Hematopoietic multipotent progenitor cell treated with erythropoietin and hydrocortisone succinate and interleukin-3 and kit ligand, for 4 days (in vitro differentiated cells): Measurements from ENCODE around the gene DLD.
"Not testable (repeated sequence)": the region's sequence is repeated elsewhere in the genome, so short reads cannot be mapped to it uniquely, and the experiment has no call there.

Source experiments
- DNase-seq: peaks from one replicate; pipeline ENCODE4 v3.0.0-alpha.2; 2015

DLD gene, protein sequence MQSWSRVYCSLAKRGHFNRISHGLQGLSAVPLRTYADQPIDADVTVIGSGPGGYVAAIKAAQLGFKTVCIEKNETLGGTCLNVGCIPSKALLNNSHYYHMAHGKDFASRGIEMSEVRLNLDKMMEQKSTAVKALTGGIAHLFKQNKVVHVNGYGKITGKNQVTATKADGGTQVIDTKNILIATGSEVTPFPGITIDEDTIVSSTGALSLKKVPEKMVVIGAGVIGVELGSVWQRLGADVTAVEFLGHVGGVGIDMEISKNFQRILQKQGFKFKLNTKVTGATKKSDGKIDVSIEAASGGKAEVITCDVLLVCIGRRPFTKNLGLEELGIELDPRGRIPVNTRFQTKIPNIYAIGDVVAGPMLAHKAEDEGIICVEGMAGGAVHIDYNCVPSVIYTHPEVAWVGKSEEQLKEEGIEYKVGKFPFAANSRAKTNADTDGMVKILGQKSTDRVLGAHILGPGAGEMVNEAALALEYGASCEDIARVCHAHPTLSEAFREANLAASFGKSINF

DNA sequence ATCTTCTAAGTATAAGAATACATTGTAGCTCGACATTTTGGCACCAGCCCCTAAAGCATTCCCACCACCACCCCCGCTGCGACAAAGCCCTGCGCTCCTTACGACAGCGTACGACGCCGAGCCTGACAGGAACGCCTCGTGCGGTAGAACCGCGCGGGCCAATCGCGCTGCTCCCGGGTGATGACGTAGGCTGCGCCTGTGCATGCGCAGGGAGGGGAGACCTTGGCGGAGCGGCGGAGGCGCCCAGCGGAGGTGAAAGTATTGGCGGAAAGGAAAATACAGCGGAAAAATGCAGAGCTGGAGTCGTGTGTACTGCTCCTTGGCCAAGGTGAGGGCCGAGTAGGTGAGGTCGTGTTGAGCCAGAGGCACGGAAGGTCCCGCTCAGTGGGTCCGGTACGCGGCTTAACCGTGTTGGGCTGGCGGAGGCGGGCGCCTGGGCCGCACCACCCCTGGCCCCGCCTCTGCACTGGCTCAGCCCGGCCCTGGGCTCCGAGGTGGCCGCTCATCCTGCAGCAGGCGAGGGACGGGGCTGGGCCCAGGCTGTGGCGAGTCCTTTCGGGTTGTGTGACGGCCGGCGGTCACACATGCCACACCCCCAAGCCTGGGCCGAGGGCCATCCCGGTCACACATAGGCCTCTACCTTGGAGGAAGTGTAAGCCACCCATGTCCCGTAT, at the start of gene DLD:
Gene DLD, plus strand, starts transcription at position 222 of the 674 bp plus-strand sequence. Its CDS starts 68 bp downstream, at position 290.
- DNase-seq: peak; percentile 98

DNA sequence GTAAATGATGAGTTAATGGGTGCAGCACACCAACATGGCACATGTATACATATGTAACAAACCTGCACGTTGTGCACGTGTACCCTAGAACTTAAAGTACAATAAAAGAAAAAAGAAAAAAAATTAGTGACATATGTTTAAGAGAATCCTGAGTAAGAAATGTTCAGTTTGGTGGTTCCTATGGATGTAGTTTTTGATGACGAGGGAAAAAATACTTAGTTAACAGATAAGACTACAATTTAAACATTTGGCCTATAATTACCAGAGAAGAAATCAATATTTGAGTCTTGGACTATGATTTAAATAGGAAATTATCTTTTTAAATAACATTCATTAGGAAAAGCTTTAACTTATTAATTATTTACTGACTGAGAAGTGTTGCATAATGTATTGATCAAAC, 48.8 kb upstream of the DLD start:
- DNase-seq: no peak

DNA sequence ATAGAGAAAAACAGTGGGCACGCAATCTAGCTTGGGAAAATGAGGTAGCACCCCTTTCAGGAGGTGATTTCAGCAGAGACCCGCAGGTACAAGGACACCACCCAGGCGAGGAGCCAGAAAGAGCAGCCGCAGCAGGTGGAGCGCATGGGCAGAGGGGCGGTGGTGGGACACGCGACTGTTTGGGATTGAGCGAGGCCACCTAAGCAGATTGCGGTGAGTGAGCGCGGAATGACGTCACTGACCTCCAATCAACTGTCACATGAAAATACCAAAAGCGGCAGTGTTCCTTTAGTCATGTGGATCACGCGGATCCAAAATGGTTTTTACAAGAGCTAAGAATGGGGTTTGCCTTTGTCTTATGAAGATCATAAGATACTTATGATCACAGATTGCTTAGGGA, 47.8 kb upstream of the DLD start:
- no peak for DNase-seq

DNA sequence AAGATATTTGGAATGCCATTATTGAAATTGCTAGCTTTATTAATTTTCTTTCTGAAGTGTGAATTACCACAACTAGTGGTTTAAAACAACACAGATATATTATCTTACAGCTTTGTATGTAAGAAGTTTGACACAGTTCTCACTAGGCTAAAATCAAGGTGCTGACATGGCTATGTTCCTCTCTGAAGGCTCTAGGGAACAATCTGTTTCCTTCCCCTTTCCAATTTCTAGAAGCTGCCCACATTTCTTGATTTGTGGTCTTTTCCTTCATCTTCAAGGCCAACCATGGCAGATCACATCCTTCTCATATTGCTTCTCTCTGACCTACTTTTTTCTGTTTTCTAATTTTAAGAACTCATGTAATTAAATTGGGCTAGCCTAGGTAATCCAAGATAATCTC, 44.7 kb upstream of the DLD start:
- peak; percentile 68 for DNase-seq

DNA sequence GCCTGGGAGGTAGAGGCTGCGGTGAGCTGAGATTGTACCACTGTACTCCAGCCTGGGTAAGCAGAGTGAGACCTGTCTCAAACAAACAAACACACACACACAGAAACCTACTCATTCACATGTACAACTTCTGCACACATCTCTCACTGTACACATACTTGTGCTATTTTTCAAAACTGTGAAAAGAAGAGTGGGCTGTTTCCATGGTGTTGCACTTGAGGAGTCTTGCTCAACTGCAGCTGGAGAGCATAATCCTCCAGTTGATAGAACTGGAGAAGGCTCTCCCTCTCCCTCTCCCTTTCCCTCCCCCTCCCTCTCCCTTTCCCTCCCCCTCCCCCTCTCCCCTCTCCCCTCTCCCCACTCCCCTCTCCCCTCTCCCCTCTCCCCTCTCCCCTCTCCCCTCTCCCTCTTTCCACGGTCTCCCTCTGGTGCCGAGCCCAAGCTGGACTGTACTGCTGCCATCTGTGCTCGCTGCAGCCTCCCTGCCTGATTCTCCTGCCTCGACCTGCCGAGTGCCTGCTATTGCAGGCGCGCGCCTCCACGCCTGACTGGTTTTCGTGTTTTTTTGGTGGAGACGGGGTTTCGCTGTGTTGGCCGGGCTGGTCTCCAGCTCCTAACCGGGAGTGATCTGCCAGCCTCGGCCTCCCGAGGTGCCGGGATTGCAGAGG, 43.7 kb upstream of the DLD start:
- DNase-seq: no peak

DNA sequence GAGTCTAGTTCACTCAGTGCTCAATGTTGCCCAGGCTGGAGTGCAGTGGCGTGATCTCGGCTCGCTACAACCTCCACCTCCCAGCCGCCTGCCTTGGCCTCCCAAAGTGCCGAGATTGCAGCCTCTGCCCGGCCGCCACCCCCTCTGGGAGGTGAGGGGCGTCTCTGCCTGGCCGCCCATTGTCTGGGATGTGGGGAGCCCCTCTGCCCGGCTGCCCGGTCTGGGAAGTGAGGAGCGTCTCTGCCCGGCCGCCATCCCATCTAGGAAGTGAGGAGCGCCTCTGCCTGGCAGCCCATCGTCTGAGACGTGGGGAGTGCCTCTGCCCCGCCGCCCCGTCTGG, 43.2 kb upstream of the DLD start:
- not testable (repeated sequence) for DNase-seq

DNA sequence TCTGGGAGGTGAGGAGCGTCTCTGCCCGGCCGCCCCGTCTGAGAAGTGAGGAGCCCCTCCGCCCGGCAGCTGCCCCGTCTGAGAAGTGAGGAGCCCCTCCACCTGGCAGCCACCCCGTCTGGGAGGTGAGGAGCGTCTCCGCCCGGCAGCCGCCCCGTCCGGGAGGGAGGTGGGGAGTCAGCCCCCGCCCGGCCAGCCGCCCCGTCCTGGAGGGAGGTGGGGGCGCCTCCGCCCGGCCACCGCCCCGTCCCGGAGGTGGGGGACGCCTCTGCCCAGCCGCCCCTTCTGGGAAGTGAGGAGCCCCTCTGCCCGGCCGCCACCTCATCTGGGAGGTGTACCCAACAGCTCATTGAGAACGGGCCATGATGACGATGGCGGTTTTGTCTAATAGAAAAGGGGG, 42.8 kb upstream of the DLD start:
- DNase-seq: not testable (repeated sequence)

DNA sequence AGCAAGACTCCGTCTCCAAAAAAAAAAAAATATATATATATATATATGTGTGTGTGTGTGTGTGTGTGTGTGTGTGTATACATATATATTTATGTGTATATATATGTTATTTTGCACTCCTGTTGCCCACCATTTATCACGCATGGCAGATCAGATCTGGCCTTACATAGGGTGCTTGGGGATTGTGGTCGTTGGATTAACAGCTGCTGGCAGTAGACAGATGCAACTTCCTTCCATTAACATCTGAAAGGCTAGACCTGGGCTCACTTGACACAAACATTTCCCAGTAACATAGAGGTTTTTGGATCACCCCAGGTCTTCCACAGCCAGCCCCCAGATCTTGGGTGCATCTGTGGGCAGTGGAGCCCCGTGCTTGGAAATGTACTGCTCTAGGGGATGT, 40.8 kb upstream of the DLD start:
- DNase-seq: peak; percentile 28

DNA sequence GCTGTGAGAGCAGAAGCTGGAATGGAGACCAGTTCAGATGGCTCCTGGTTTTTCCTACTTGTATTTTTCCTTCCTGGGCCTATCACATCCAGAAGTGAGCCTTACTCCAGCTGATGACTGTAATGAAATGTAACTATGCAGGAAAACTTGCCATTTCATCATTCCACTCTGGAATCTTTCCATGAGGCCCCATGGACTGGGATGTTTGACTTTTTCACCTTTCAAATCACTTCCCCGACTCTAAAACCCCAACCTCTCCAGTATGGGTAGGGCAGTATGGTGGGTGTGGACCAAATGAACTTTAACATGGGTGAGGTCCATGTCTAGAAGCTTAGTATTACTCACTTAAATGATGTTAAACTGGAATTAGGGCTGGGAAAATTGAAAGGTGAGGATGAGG, 40.3 kb upstream of the DLD start:
- no peak for DNase-seq

DNA sequence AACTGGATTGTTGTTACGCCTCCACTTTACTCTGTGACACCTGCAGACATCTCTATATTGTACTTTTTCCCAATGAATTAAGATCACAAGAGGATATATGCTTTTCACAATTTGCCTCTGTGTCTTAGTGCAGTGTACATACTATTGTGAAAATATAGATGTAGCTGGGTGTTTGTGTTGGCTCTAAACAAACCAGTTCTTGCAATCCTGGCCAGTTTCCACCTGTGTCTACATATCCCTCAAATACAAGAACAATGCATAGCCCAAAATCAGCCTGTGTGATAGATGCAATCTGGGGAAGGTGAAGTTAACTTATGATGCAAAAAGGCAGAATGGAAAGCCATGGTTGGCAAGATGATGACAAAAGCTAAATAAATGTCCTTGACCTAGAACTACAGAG, 36.5 kb upstream of the DLD start:
- DNase-seq: no peak

DNA sequence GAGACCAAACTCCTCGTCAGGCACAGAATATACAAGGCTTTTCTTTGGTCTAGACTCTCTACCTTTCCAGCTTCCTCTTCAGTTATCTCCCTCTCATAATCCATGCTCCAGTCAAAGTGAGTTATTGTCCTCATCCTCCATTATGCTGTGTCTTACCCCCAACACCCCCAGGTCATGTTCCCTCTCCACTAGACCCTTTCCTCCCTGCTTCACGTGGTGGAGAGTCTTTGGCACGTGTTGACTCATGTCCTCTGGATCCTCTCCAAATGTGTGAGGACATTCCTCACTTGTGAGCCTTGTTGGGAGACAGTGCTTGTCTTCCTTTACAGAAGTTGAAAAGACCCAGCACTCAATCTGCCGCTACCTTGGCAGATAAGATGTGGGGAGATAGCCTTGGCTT, 36.0 kb upstream of the DLD start:
- DNase-seq: no peak

DNA sequence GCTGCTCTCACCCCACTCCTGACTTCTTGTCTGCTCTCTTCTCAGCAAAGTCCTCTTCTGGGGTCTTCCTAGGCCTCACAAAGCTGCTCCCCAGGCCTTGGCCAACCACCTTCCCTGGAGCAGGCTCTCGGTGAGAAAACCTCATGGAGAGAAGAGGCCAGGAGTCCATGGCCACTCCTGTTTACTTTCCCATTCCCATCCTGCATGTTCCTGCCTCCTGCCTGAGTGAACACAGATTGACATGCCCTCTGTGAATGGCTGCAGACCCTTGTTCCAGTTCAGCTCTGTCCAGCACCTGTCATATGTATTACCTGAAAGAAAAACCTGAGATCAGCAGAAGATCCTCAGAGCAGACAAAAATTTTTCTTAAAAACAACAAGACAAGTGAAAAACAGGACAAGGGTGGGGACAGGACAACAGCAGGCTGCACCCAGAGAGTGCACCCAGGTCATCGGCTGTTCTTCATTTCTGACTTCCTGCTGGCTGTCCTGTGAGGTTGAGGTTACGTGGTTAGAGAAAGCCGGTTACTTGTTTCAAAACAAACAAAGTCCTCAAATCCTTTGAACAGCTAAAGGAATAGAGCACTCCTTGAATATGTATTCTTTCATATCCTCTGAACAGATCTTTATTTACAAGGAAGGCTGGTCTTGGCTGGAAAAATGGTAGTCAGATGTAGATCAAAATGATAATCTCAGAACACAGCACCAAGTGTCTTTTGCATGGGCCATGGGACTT, 34.0 kb upstream of the DLD start:
- DNase-seq: peak; percentile 68

DNA sequence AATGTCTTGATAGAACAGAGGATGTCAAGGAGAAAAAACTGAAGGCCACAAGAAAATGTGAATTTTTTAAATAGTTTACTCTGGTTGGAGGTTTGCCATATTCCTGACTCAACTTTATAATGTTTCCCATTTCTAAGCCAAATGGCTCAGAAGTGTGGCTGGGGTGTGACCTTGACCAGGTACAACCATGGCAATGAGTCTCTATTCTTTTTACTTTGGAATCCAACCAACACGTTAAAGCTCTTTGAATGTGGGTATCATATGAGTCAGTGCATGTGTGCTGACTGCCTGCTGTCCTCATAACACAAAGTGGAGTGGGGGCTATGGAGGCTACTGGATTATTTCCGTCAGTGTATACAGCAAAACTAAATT, 33.5 kb upstream of the DLD start:
- DNase-seq: no peak

DNA sequence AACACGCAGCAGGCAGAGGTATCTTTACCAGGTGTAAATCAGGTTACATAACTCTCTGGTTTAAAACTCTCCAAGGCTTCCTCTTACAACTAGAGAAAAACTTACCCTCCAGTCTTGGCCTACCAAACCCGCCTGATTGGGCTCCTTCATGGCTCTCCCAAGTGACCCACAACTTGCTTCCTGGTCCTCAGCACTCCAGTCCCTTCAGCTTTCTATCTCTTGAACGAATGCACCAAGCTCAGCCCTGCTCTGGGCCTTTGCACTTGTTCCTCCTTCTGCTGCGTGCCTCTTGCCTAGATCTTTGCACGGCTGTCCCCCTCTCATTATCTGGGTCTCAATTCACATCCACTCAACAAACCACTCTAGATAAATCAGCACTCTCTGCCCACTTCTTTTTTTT, 32.7 kb upstream of the DLD start:
- DNase-seq: peak; percentile 20

DNA sequence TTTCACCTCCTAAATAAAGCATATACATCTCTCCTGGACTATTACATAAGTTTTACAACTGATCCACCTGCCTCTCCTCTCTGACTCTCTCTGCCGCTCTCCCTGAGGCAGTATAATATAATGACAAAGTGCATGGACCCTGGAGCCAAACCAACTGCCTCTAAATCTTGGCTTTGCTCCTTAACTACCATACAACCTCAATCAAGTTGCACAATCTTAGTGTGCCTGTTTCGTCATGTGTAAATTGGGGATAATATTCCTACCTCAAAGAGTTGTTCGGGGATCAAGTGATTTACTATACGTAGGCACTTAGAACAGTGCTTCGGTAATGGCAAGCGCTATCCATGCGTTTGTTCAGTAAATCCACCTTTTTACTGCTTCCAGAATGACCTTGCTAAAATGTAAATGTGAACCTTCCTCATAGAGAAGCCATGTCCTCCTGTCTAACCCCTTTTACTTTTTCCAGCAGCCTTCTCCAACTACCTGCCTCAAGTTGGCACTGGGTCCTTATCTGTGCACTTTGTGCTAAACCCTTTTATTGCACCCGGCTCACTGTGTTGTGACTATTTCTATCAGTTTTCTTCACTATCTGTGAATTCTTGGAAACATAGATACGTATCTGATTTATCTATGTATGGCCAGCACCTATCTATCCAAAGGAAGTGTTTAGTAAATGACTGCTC, 30.6 kb upstream of the DLD start:
- DNase-seq: peak; percentile 24

DNA sequence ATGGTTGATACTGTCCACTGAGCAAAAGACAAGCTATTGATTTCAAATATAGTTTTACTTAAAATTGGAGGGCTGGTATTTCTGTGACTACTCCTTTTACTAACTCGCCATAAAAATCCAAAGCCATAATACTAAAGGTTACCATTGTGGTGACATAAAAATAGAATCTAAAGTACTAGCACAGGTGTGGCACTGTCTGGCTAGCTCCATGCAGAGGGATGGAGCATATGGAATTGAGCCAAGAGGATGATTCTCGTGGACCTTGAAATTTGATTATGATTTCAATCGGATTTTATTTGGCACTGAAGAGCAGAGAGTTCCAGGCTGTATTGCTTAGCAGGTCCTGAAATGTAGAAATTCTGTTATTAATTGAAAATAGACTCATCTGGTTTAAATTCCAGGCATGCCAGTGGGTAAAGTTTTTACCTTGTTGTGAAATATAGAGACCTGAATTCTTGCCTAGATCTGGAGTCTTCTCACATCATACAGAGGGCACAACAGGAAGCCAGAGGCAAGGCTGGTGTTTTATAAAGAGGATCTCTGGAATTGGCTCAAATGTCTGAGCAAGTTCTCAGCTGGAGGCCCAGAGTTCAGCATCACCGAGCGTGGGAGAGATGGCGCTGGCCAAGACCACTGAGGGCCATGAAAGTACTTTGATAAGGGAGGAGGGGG, 29.9 kb upstream of the DLD start:
- DNase-seq: no peak

DNA sequence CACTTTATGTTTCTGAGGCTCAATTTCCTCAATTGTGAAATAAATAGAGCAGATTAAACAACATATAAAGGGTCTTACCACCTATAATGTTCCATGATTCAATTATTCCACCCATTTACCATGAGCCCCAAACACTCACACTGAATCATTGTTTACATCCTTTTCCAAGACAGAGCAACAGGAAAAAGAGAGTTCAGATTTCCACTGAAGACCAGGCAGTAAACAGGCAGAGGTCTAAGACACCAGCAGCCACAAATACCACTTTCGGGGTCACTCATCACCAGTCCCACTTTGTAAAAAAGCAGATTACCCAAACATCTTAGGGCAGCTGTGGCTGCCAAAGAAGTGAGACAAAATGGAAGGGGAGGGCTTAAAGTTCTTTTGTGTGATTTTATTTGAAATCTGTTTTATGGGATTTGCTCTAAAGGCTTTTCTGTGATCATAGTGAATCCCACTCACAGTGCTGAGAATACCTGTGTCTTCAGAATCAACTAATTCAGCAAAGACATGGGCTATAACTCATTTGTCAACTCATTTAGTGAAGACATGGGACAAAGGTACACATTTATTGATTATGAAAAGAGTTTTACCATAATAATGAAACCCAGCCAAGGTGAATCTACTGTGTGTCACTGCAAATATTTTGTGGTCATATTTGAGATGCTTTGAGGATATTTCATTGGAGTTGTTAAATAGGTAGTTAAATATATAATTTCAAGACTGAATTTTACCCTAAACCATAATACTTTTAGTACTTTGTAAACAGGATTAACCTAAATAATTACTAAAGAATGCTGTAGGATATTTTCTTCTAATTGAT, 24.8 kb upstream of the DLD start:
- no peak for DNase-seq

DNA sequence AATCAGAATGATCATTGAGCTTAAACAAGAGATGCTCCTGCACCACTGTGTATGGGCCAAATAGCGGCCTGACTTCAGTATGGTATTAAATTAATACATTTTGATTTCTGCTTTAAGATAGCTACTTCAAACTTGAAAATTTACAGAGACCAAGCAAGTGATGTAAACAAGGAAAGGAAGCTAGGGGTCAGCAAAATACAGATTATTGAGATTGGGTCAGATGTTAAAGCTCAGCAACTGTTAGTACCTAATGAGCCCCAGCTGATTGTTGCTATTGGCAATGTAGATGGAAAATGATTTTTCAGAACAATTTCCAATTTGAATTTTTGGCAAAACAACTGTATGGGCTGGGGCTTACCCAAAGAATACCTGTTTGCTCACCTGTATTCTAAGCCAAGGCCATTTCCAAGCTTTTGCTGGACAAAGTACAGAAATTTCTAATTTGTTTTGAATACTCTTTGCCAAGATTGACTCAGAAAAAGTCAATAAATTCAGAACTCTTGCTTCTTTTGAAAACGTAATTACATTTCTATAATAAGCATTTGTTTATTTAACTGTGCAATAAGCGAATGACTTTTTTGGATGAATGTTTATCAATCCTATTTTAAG, 23.0 kb upstream of the DLD start:
- no peak for DNase-seq

DNA sequence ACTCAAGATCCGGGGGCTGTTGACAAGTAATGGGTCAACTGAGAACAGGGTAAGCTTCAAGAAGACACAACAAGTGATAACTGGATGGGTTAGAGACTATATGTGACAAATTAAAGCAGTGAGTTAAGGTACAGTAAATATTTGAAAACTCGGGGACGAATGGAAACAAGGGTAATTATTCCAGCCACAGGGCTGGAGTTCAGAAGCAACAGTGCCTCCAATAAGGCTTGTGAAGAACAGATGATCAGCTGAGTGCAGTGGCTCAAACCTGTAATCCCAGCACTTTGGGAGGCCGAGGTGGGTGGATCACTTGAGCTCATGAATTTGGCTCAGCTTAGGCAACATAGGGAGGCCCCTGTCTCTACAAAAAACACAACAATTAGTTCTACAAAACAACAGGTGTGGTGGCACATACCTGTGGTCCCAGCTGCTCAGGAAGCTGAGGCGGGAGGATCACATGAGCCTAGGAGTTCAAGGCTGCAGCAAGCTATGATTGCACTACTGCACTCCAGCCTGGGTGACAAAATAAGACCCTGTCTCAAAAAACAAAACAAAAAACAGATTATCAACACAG, 20.5 kb upstream of the DLD start:
- no peak for DNase-seq

DNA sequence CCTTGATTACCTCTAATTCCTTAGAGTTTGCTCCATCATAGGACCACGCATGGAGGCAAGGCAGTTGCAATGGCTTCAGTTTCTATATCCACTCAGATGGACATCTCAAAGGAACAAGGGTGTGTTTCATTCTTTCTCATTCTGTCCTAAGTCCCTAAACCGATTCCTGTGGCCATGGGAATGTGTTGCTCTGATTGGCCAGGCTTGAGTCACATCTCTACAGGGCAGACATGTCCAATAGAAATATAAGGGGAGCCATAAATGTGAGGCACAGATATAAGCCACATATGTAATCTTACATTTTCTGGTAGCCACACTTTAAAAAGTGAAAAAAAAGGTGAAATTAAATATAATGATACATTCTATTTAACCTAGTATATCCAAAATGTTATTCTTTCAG, 16.9 kb upstream of the DLD start:
- no peak for DNase-seq
